GDM1 (cell line): Measurements from ENCODE around the gene PNMA8A.

Experiments used
- DNase-seq: peaks from one replicate; lab custom pipeline; 2025; lab: John Stamatoyannopoulos, UW

PNMA8A gene

GRCh38 chr19:46492841-46493235 lies 21.5 kb upstream of the PNMA8A start:
- no peak for DNase-seq

DNA sequence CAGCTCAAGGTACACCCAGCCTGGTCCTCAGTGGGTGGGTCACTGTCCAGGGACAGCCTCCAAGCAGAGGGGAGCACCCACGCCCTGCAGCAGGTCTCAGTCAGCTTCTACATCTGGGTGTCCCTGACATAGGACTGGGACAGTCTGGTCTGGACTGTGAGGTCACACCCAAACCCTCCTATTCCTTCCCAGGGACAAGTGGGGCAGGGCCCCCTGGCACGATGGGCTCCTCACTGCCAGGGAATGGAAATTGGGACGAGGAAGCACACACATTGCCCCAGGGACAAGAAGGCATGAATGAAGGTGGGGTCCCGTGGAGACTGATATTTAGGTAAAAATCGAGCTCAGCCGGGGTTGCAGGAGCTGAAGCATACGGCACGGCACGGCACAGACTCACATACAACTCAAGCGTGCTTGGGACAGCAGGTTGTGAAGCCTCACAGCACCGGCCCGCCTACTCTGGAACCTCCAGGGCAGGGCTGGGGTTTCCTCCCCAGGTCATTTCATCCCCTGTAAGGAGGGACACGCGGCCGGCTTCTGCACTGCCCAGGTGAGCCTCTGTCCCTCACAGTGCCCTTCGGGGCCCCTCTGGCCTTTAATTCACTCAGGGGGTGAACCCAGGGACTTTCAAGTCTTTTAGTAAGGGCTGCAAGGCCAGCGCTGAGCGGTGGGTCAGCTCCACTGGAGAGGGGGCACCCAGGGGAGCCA lies 20.8 kb upstream of the PNMA8A start:
- DNase-seq, result no peak

- DNase-seq, result no peak
Measured at GRCh38 chr19:46490774-46491173, 19.4 kb upstream of the PNMA8A start.

DNA sequence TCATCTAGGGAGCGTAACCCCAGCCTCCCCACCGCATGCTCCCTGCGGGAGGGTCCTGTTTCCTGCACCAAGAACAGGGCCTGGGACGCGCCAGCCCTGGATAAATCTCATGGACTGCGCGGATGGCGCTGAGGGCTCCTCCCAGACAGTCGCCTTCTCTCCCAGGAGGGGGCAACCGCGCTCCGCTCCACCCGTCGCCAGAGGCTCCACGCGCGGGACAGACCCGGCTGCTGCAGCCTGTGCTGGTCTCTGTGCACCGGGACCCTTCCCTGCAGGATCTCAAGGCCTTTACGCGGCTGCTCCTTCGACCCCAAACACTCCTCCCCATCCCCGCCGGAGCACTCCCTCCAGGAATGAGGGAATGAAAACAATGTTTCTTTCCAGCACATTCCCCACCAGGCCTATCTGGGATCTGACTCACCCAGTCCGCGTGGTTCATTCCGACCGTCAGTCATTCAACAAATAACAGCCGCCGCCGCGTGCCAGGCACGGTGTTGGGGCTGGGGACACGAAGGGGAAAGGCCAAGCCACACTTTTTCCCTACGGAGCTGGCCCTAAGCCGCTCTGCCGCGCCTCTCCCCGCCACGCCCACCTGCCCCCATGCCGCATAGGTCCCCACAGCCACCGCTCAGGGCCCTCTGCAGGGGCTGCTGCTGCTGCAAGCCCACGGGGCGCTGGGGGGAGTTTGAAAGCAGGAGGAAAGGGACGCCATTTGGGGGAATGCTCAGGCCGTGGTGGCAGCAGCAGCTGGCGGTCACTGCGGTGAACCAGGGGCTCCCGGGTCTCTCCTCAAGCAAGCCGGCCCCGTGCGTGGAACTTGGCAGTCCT lies 18.3 kb upstream of the PNMA8A start:
- DNase-seq, result no peak

DNA sequence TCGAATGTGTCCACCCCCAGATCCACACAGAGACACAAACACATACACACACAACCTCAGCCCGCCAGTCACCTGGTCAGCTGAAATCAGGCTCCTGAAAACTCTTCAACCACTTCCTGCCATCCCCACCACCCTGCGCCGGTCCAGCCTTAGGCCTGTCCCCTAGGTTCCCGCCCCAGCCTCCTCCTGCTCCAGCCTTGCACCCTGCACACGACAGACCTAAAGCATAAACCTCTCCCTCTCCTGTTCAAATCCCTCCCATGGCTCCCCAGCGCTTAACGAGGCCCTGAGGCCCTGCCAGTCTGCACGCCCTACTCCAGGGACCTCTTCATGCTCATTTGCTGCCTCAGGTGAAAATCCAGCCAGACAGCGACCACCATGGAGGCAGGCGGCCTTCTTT lies 17.2 kb upstream of the PNMA8A start:
- no peak for DNase-seq

DNA sequence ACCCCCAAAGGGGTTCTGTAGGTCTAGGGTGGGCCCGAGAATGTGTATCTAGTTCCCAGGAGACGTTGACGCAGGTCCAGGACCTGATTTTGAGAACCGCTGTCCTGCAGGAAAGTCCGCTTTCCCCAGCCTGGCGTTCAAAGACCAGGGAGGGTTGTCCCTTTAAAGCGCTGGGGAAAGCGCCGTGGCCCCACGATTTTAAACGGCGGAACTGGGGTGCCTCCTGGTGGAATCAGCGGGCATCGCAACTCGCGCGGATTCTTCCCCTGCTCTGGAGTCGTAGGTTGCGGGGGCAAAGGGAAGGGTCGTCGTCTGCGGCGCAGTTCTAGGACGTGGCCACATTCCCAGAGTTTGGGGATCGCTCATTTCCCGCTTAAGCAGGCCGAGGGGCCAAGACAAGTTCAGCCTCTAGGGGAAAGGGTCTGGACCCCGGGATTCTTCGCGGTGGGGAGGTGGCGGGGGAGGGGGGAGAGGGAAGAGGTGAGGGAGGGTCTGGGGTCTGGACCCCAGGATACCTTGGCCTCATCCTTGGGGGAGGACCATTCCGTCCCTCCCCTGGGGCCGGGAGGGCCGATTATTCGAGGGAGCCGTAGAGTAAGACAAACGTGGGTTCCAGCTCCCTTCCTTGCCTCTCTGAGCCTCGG lies 16.6 kb upstream of the PNMA8A start:
- DNase-seq, result no peak

DNA sequence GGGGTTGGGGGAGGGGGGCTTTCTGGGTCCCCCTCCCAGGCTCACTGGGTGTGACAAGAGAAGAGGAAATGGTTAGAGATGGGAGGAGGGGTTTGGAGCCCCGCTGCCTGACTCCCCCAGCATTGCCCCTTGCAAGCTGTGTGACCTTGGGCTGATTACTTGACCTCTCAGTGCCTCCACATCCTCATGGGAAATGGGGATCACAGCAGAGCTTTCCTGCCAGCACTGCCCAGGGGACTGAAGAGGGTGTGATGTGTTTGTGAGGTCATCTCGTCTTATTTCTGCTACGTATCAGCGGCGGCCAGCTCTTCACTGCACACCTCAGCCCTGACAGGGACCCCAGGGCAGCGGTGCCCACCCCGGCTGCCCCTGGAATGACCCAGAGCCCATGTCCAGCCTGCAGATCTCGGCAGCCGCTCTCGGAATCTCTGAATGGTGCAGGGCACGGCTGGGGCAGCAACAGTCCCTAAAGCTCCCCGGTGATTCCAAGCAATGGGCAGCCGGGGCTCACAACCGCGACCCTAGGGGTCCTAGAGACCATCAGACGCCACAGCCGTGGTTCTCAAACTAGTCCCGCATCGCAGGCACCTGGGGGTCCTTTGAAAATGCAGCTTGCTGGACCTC lies 15.9 kb upstream of the PNMA8A start:
- no peak for DNase-seq

- no peak for DNase-seq
Measured at GRCh38 chr19:46486358-46486757, 15.0 kb upstream of the PNMA8A start.

GRCh38 chr19:46484656-46485055 lies 13.3 kb upstream of the PNMA8A start:
- no peak for DNase-seq

- no peak for DNase-seq
Measured at GRCh38 chr19:46482631-46483030, 11.3 kb upstream of the PNMA8A start.

DNA sequence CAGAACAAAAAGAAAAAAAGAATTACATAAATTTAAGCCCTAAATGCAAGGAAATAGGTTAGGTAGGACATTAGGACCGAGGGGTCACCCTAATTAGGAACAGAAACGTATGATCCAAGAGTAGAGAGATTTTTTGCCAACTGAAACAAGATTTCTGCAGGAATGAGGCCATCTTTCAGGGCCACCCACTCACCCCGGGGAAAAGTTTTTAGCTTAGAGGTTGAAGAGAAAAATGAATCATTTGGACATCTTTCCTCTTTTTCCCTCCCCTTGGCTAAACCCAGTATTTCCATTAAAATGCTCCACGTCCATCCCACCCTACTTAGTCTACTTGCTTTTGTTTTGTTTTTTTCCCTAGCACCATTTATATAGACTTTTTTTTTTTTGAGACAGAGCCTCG lies 10.6 kb upstream of the PNMA8A start:
- DNase-seq, result no peak

DNA sequence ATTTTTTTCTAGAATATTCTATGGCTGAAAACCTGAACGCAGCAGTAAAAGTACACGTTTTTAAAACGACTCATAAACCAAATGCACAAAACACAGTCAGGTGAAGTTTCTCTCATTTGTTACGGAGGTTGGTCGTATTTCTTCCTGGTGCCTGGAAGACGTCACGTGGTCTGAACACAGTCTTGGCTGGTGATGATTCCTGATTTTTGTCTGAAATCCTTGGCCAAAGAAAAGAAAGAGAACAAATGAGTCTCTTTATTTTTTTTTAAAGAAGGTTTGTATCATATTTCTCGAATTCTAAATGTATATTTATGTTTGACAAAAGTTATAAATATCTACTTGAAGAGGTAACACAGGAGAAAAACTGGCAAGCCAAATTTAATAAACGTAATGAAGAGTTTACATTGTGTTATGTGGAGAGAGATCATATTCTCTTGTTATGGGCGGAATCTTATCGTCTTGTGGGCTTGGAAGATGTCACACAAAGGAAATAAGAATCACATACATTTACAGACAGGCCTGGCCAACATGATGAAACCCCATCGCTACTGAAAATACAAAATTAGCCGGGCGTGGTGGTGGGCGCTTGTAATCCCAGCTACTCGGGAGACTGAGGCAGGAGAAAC lies 10.0 kb upstream of the PNMA8A start:
- DNase-seq, result no peak

DNA sequence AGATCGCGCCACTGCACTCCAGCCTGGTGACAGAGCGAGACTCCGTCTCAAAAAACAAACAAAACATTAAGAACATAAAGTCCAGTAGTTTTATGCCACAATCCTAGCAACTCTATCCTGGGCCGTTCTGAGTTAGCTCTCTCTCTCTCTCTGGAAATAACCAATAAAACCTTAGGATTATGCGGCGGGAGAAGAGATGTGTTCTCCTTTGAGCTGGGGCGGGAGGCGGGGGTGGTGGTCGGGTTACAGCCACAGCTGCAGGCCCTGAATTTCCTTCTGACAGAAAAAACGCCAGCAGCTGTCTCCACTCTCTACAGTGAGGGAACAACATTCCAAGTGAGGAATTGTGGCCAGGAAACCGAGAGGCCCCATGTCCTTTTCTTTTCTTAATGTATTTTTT lies 9.1 kb upstream of the PNMA8A start:
- no peak for DNase-seq

DNA sequence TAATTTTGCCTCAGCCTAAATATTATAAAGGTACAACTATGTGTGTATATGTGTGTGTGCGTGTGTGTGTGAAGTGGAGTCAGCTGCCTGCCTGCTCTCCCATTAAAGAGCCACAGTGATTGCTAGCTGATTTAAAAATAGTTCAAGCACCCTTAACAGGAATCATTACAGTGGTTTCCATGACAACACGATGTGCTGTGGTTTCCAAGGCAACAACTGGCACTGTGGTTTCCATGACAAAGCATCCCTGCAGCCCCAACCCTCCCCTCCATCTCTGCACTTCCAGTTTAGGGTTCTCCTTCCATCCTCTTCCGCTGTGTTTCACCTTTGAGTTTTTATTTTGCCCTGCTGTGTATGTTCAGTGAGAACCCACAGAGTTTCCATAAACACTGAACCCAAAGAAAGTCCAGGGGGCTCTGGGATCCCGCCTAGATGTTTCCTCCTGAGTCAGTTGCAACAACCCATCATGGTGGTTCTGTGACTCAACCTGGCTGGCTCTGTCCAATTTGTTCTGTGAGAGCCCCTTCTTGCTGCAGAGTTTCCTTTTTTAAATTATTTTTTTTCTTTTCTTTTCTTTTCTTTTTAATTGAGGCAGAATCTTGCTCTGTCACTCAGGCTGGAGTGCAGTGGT lies 7.1 kb upstream of the PNMA8A start:
- no peak for DNase-seq

DNA sequence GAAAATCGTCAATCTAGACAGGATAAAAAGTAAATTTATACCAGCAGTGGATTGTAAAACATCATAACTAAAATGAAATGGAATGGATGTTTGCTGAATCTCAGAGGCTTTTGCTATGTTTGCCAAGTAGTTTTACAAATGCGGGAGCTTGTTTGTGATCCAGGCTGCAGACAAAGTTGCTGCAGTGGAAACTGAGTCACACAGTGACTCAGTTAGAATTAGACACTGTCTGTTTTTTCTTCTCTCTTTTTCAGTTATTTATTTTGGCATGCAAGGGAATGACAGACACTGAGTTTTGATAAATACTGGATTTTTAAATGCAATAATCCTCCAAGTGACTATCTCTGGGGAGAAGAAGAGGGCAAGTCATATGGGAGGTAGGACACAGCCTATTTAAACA lies 4.6 kb upstream of the PNMA8A start:
- DNase-seq, result no peak

GRCh38 chr19:46474211-46474610 lies 2.8 kb upstream of the PNMA8A start:
- DNase-seq, result no peak

DNA sequence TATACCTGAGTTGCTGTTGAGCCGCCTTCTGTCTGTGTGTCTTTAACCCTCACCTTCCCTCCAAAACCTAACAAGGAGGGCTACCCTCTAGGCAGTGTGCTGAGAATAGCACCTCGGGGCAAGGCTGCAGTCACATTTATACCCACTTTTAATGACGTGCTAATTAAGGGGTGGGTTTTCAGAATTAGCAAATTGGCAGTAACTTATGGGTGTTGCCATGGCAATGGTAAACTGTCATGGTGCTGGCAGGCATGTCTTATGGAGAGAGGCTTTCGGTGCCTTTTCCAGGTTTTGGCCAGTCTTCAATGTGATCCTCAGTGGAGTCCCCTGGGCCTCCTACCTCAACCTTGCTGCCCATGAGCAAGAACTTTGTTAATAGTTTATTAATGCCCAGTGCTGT lies 1.2 kb upstream of the PNMA8A start:
- DNase-seq, result no peak

- no peak for DNase-seq
Measured at GRCh38 chr19:46471811-46472543, 614 bp upstream of the PNMA8A start.

DNA sequence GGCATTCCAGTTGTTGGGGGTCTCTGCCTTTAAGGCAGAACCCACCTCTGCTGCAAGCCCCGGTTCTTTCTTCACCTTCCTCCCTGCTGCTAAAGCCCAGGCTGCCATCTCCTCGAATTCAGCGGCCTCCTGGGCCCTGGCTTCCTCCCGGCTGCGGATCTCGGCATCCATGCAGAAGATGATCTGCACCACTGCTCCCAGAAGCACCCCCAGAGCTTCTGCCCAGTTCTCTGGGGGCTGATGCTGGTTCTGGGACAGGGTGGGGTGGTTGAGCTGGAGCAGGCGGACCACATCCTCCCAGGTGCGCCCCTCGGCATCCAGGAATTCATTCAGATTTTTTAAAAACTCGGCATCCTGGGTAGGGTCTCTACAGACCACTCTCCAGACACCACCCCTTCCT lies 987 bp downstream of the PNMA8A start:
- no peak for DNase-seq

DNA sequence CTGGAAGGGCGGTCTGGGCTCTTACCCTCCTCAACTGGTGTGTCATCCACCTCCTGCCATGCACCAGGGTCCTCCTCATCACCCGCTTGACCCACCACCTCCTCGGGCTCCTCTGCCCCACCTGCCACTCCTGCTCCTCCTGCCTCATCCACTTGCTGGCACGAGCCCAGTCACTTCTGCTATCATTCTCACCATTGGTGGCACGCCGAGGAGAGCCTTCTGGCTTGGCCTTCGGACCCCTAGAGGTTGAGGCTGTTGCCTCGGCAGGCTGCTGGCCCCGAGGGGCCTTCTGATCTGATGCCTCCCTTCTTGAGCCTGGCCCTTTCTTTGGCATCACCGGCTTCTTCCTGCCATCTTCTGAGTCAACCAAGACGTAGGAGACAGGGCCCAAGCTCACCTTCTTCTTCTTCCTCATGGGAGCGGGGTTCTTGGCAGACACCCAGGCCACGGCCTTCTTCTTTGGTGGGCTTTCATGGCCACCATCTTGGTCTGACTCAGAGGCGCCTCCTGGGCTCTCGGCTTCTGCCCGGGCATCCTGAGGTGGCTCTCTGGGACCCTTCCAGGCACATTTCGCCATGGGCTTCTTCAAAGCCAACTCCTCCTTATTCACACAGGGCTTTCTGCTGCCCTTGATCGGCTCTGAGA lies 1.7 kb downstream of the PNMA8A start:
- DNase-seq, result no peak
